Right renal pelvis (tissue), 4 donors: Measurements from ENCODE around the gene SHISAL2A. TPM values are rescaled to one million over a fixed set of nuclear protein-coding genes. Genes with fewer than 3 reads are reported as not detected.
A peak's percentile ranks its signal among the peaks of the same experiment; 100 is the strongest.

ENCODE experiments used
- DNase-seq, 4 donors: peaks; one replicate each; pipeline ENCODE4 v3.0.0-alpha.2; 2013; ENCODE audit warnings: low read depth in 4 of 4, low spot score in 3 of 4, missing footprints in 1 of 4
- polyA plus RNA-seq, 4 donors: library from polyadenylated mRNA; unstranded; fragments of 120-200 nt; gene quantifications; one replicate each; pipeline ENCODE4 v1.2.1, GENCODE V29; 2013; ENCODE audit not compliant: insufficient read length in 4 of 4

The SHISAL2A gene
- polyA plus RNA-seq = 1 to 10 TPM; 1.2 to 2.1 (median 1.4) TPM

DNA sequence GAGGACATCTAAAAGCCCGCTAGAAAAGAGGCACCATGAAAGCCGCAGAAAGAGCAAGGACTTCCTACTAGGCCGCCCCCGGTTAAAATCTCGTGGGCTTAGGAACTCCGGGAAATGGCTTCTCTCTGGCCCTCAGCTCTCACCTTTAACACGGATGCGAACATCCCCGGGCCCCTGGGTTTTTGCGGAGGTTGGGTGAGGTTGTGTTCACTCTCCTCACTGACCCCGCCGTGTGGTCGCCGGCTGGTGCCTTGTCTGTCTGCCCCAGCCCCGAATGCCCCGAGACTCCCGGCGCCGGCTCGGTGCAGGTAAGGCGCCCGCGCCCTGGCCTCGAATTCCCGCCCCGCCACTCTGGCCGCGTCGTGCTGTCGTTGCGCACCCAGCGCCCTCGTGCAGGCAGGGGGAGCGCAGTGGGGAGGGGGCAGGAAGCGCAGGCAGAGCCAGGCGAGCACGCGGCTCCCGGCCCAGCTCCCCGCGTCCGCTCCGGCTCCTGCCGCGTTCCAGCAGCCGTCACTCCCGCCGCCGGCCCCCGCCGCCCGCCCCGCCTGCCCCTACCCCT, at the start of gene SHISAL2A:
Gene SHISAL2A, plus strand, starts transcription at position 437 of the 559 bp plus-strand sequence. CDS start 326 bp downstream, outside the sequence.
- no peak for DNase-seq

DNA sequence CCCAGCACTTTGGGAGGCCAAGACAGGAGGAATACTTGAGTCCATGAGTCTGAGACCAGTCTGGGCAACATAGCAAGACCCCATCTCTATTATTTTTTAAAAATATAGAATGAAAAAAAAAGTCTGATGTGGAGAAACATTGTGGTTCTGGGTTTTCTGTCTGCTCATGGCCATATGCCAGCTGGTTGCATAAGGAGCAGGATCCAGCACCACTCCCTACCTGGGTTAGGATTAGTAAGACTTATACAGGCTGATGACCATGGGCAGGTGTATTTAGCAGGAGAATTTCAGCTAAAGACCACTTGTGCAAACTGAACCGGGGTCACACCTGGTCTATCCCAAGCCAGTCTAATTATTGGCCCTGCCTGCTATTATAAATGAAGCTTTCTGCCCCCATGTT, 47.5 kb upstream of the SHISAL2A start:
- DNase-seq = no peak

DNA sequence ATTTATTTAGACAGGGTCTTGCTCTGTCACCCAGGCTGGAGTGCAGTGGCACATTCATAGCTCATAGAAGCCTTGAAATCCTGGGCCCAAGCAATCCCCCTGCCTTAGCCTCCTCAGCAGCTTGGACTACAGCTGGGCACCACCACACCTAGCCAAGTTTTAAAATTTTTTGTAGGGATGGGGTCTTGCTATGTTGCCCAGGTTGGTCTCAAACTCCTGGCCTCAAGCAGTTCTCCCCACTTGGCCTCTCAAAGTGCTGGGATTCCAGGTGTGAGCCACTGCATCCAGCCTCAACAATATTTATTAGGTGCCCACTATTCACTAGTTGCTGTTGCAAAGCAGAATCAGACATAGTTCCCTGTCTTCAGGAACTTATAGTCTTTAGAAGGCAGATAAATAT, 44.9 kb upstream of the SHISAL2A start:
- no peak for DNase-seq

DNA sequence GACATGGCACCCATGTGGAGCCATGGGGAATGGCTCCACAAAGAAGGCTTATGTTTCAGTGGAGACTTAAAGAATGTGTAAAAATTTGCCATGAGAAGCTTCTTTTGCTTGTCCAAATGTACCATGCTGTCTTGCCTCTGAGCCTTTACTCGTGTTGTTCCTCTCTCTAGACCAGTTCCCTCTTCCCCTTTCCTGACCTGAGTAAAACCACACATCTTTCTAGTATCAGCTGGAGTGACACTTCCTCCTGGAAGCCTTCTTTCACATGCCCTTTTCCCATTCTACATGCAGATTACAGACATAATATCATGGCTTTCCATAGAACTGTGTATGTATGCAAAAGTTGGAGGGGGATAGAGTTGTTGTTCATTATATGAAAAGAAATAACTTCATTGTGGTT, 44.4 kb upstream of the SHISAL2A start:
- DNase-seq = no peak

DNA sequence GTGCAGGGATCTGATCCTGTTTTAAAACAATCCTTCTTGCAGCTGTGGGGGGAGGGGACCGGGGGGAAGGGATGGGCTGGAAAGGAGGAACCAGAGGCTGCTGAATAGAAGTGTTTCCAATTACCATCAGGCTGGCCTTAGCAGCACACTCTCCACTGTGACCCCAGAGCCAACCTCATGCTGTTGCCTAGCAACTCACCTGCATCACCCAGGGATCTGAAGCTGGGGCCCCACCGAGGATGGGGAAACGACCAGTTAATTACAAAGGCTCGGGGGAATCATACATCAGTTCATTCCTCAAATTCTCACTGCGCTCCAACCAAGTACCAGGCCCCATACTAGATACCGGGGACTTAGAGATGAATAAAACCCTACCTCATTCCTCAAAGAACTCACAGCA, 42.7 kb upstream of the SHISAL2A start:
- DNase-seq = no peak

DNA sequence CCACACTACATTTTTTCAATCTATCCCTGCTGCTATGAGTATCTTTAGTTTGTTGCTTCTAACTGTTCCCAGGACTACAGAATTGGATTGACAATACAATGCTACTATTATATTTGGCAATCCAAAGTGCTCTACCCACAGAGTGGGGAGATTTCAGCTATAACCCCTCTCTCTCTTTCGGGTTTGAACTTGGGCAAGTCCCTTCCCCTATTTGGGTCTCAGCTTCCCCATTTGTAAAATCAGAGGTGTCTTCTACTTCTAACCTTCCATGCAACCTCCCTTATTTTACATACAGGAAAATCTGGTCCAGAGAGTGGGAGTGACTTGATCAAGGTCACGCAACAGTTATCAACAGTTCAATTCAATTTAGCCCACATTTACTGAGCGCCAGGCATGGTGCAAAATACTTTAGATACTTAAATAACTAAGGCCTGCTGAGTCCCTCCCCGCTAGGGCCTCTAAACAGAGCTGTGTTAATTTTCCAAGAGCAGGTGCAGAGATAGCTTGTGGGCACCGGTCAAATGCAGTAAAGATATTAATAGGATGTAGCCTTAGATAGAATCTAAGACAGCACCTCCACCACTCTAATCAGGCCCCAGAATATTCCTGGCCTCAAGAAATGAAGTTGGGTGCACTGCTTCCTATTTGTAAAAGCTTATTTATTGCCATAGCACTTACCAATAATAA, 40.2 kb upstream of the SHISAL2A start:
- no peak for DNase-seq

DNA sequence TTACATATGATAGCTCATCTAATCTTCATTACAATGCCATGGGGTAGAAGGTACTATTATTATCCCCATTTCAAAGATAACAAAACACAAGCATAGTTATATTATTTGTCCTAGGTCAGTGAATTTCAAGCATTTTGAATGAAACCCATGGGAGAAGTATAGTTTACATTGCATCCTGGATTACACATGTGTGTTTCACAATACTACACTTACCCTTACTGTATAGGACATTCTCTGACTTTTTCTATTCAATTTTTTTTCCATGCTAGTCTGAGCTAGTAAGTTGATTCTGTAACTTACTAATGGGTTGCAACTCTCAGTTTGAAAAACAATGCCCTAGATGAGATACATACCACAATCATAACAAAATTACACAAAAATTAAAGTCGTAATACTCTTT, 39.5 kb upstream of the SHISAL2A start:
- DNase-seq = no peak

DNA sequence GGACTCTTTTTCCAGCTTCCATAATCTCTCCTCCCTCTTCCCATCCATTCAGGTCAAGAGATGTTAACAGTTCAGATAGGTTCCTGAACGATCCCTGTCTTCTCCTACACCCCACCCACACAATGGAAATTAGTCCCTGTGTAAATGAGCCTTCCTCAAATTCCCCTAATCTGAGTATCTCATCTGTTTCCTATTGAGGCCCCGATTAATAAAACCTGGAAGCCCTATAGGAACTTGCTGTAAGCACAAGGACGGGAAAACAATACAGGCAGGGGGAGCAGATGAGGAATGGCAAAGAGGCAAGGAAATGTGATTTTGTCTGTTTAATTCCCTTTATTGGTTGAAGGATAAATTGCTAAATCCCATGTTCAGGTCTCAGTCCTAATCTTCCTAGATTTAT, 37.9 kb upstream of the SHISAL2A start:
- DNase-seq = no peak

DNA sequence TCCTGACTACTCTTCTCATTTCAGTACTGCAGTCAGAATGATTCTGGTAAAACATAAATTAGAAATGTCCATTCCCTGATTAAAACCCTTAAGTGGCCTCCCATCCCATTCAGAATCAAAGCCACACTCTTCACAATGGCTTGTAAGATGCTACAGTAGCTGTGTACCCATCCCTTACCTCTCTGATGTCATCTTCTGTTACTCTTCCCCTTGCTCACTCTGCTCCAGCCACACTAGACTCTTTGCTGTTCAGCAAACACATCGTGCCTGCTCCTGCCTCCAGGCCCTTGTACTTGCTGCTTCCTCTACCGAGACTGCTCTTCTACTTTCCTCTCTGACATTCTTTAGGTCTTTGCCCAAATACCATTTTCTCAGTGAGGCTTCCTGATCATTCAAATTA, 35.1 kb upstream of the SHISAL2A start:
- no peak for DNase-seq

DNA sequence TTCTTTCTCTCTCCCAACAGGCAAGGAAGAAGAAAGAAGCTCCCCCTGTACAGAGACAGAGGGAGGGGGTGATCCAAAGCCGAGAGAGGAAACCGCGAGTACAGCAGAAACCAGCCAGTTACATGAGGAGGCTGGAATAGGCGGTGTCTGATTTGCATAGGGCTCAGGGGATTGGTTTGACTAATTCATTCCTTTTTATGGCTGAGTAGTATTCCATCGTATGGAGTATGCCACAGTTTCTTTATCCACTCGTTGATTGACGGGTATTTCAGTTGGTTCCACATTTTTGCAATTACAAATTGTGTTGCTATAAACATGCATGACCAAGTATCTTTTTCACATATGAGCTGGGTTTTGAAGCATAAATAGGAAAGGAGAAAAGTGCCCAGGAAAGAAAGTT, 34.2 kb upstream of the SHISAL2A start:
- DNase-seq = no peak

DNA sequence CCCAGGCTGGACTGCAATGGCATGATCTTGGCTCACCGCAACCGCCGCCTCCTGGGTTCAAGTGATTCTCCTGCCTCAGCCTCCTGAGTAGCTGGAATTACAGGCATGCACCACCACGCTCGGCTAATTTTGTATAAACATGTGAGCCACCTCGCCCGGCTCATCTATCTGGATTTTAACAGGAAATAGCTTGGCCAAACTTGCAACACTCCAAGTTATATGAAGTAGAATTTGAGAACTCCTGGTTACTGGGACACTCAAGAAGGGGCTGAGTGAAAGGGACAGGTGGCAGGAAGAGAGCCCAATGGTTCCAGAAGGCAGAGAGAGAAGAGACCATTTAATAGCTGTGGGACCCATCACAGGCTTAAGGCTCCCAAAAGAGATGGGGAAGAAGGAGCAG, 33.7 kb upstream of the SHISAL2A start:
- DNase-seq = no peak

DNA sequence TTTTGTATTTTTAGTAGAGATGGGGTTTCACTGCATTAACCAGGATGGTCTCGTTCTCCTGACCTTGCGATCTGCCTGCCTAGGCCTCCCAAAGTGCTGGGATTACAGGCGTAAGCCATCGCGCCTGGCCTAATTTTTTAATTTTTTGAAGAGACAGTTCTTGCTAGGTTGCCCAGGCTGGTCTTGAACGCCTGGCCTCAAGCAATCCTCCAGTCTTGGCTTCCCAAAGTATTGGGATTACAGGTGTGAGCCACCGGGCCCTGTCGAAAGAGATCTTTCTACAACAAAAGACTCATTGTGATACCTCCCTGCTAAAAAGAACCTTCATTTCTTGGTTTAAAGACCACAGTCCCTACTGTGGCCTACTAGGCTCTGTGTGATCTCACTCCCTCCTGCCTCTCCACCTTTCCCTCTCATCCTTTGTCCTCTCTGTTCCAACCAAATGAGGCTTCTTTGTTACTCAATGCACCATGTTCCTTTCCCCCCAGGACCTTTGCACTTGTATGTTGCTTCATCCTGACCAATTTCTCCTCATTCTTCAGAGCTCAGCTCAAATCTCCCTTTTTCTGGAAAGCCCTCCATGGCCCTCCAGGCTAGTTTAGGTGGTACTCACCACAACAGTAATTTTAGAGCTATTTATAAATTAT, 32.3 kb upstream of the SHISAL2A start:
- DNase-seq = no peak

DNA sequence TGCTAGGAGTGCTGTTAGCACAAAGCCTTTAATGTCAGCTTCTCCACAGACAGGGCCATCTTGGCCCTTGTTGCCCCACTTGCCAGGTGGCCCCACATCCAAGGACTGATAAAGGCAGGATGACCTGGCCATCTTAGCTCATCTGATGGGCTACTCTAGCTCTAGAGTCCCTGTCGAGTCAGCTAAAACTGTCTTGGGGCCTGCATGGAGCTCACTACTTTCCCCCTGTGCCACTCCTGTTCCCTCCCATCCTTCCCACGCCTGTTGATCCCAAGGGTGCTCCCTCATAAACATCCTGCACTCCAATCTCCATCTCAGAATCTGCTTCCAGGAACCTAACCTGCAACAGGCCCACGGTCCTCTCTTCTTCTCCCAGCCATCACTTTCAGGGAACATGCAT, 31.4 kb upstream of the SHISAL2A start:
- DNase-seq = peak in 1 of 4 donors; percentile 5

DNA sequence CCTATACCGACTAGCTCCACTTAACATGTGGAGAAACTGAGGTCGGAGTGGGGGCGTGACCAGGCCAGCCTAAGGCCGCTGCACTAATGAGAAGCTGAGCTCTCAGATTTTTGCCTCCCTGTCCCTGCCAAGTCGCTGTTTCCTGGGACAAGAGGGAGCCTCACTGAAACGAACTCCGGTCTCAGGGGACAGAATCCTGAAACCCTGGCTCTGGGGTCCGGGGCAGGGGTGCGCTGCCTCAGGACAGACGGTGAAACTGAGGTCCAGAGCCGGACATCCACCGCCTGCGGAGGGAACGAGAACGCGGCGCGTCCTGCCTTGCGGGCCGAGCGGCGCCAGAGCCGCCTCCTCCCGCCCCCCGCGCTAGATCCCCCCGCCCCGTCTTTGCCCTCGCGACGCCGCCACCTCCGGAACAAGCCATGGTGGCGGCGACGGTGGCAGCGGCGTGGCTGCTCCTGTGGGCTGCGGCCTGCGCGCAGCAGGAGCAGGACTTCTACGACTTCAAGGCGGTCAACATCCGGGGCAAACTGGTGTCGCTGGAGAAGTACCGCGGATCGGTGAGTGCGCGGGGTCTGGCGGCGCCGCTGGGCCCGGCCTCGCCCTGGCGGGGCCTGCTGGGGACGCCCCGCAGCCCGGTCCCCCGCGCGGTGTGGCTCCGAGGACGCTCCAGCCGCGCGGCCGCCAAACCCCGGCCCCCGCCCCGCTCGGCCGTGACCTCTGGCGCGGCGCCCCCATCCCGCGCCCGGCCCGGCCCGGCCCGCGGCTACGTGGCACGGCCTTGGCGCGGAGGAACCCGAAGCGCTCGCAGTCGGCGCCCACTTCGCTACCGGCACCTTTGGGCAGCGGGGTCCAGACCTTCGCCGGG, 30.7 kb upstream of the SHISAL2A start, which contains the start of gene GPX7:
Gene GPX7, plus strand, starts transcription at position 381 of the 865 bp plus-strand sequence. Its CDS starts 39 bp downstream, at position 420.
- DNase-seq = peak in 2 of 4 donors; percentile 27 to 49

DNA sequence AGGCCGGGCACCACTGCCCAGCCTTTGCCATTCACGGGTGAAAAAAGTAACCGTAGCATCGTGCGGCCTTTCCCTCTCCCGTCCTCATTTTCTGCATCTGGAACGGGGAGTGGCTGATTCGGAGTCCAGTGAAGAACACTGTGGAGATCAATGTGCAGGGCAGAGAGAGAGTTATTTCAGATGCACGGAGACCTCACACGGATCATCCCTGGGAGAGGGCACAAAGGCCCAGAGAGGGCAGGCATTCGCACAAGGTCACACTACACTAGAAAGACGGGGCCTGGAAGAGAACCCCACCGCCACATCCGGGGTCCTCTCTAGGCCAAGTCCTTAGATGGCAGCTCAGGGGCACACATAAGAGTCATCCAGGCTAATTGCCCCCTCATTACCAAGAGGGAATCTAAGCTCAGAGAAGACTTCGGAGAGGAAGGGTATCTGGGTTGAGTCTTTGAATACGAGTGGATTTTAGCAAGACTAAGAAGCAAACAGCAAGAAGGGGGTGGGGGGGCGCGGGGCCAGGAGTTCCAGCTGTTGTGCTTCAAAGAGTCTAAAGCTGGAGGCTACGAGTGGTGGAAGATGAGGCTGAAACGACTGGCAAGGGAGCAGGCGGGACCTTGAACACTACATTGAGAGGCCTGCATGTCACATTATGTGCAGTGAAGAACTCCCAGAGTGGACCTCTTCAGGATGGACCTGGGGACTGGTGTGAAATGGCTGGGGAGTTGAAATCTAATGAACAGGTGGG, 29.9 kb upstream of the SHISAL2A start:
- peak in 2 of 4 donors; percentile 13 to 18 for DNase-seq

DNA sequence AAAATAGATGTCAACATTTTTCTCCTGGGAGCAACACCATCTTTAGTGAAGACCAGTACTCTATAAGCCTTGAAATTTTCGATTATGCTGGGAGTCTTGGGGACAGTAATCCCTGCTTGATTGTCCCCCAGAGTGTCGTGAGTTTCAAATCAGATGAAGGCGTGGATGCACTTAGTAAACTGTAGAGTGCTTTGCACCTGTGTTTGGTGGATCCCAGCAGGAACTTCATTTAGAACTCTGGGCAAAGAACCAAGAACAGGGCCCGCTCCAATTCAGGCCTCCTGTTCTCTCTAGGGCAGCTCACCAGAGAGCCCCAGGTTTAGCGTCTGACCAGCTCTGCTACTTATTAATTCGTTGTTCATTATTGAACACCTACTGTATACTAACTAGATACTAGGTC, 29.3 kb upstream of the SHISAL2A start:
- DNase-seq = no peak

DNA sequence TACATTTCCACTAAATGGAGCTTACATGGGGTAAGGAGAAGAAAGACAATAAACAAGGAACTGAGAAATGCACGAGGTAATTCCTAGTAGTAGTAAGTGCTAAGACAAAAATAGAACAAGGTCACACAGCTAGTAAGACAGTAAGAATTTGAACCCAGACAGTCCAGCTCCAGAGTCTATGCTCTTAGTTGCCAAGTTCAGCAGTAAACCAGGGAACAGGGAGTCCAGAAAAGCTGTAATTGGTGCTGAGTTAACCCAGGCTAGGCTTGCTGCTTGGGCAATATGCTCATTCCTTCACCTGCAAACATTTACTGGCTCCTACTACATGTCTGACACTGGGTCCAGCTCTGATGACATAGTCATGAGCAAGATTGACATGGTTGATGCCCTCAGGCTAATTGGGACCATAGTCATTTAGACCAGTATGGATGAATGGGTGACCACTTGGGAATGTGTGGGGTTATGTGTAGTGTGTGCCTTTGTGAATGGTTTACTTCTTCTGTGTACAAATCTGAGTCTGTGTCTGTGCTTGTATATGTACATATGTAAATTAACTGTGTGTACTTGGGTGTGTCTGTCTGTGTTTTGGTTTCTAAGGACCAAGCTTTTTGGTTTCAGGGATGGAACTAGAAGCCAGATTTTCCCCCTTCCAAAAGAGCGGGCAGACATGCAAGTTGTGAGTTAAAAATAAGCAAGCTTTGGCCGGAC, 28.8 kb upstream of the SHISAL2A start:
- DNase-seq = no peak

DNA sequence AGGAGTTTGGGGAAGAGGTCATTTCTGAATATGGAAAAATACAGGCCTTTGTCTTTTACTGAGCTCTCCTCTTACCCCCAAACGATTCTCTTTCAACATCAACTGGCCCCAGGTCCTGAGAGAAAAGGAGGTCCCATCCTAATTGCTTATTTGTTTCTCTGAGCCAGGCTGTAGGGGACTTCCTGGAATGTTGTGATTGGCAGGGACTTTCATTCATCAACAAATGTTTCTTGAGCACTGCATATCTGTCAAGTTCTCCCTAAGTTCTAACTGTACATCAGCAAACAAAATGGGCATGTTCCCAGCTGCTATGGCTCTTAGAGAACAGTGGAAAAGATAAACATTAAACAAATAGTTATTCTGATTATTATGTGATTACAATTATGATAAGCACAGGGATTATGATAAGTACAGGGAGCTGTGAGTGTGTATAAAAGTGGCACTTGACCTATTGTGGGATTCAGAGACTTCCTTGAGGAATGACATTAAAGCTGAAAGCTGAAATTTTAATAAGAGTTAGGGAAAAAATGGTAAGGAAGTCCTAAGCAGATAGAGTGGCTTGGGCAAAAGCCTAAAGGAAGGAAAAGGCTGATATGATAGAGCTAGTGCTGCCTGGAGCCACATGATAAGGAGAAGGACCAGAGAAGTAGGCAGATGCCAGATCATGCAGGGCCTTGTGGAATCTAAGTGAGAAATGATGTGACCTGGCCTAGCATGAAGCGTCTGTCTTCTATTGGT, 19.2 kb upstream of the SHISAL2A start:
- no peak for DNase-seq

DNA sequence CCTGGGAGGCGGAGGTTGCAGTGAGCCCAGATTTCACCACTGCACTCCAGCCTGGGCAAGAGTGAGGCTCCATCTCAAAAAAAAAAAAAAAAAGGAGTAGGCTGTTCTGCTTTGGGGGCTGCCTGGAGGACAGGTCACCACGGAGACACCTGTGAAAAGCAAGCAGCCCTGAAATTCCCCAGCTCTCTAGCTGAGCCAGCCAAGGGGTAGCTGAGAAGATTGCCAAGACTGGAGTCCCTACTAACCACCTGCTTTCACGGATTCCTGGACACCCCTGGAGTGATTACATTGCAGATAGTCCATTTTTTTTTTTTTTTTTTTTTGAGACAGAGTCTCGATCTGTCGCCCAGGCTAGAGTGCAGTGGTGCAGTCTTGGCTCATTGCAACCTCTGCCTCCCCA, 18.3 kb upstream of the SHISAL2A start:
- DNase-seq = no peak
